Muscle of leg (tissue), 11 donors: Measurements from ENCODE around the gene EXOC1L. TPM values are rescaled to one million over a fixed set of nuclear protein-coding genes. Genes with fewer than 3 reads are reported as not detected.
A peak's percentile ranks its signal among the peaks of the same experiment; 100 is the strongest.

ENCODE experiments used
- DNase-seq: peaks from one replicate; pipeline ENCODE4 v3.0.0; 2013
- H3K27ac ChIP-seq: one replicate; pipeline ENCODE4 v1.5.1; 2013; ENCODE audit warnings: mild to moderate bottlenecking, low read length, control low read depth
- H3K27me3 ChIP-seq: one replicate; pipeline ENCODE4 v1.6.1; 2013; ENCODE audit warnings: low read length; ENCODE audit not compliant: control insufficient read depth, insufficient read depth
- H3K36me3 ChIP-seq: one replicate; pipeline ENCODE4 v1.6.1; 2013; ENCODE audit warnings: low read length; ENCODE audit not compliant: control insufficient read depth, insufficient read depth
- H3K4me1 ChIP-seq: one replicate; pipeline ENCODE4 v1.6.1; 2013; ENCODE audit warnings: low read length; ENCODE audit not compliant: control insufficient read depth, insufficient read depth
- H3K4me3 ChIP-seq: one replicate; pipeline ENCODE4 v1.5.1; 2013; ENCODE audit warnings: low read length, control low read depth
- H3K9me3 ChIP-seq: replicated peaks from 2 replicates; pipeline ENCODE4 v1.6.1; 2013; ENCODE audit warnings: low read depth, low read length; ENCODE audit not compliant: control insufficient read depth
- WGBS: methylation state at CpG from one replicate; pipeline ENCODE4 v1.1.5; 2013; ENCODE audit warnings: missing lambda C conversion rate; ENCODE audit not compliant: insufficient coverage; 5-methylcytosine and 5-hydroxymethylcytosine counted together
- polyA plus RNA-seq, 8 donors: library from polyadenylated mRNA; unstranded; fragments of 120-200 nt; gene quantifications; one replicate each; pipeline versions ENCODE4 v1.2.1 to v1.2.3, GENCODE V29; 2013; ENCODE audit warnings: inconsistent platforms in 1 of 8, low replicate concordance in 1 of 8; ENCODE audit not compliant: insufficient read length in 8 of 8, insufficient read depth in 1 of 8
- total RNA-seq: library from RNA; stranded (reverse); fragments of 120-200 nt; gene quantifications from one replicate; pipeline ENCODE4 v1.2.4, GENCODE V29; 2013

The EXOC1L gene
- total and polyA plus RNA-seq, 9 donors: not detected

GRCh38 chr4:55801498-55801897, 18.1 kb upstream of the EXOC1L start:
- Histone ChIP-seq H3K9me3 (no peaks in the 10 kb centered on the region), H3K36me3 (no peaks in the 10 kb centered on the region), H3K27me3 (no peaks in the 10 kb centered on the region), H3K4me3 (no peak overlapping the region), H3K4me1 (no peaks in the 10 kb centered on the region), H3K27ac (no peak overlapping the region)
- DNase-seq: peak; percentile 42
- WGBS: 43% methylated on average over 1 of the region's 1 CpG

GRCh38 chr4:55807556-55807955, 12.0 kb upstream of the EXOC1L start:
- H3K27me3 ChIP-seq: no peaks in the 10 kb centered on the region
- H3K4me1 ChIP-seq: no peaks in the 10 kb centered on the region
- no peak overlapping the region for H3K27ac ChIP-seq
- no peak overlapping the region for H3K4me3 ChIP-seq
- H3K36me3 ChIP-seq: no peaks in the 10 kb centered on the region
- H3K9me3 ChIP-seq: no peaks in the 10 kb centered on the region
- no peak for DNase-seq

- Histone ChIP-seq H3K9me3 (no peaks in the 10 kb centered on the region), H3K36me3 (no peaks in the 10 kb centered on the region), H3K4me3 (no peak overlapping the region), H3K4me1 (no peaks in the 10 kb centered on the region), H3K27ac (no peak overlapping the region), H3K27me3 (no peaks in the 10 kb centered on the region)
- no peak for DNase-seq
- WGBS: no CpG with 5 or more reads among the region's 2 CpGs
Observed at GRCh38 chr4:55808186-55808585, 11.4 kb upstream of the EXOC1L start.

- Histone ChIP-seq H3K9me3 (no peaks in the 10 kb centered on the region), H3K27ac (no peak overlapping the region), H3K36me3 (no peaks in the 10 kb centered on the region), H3K27me3 (no peaks in the 10 kb centered on the region), H3K4me3 (no peak overlapping the region), H3K4me1 (no peaks in the 10 kb centered on the region)
- 57% methylated on average over 2 of the region's 5 CpGs for WGBS
- DNase-seq: no peak
Observed at GRCh38 chr4:55808632-55809031, 11.0 kb upstream of the EXOC1L start.

DNA sequence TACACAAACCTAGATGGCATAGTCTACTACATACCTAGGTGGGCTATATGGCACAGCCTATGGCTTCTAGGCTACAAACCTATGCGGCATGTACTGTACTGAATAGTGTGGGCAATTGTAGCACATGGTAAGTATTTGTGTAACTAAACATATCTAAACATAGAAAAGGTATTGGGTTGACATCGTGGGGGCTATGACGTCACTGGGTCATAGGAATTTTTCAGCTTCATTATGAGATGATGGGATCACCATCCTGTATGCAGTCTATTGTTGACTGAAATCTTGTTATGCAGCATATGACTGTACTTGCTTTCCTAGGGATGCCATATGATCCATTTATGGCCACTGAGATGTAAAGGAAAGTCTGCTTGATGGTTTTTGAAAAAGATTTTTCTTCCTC, 1.9 kb upstream of the EXOC1L start:
- H3K4me3 ChIP-seq: no peak overlapping the region
- DNase-seq: no peak
- 79% methylated on average over 2 of the region's 3 CpGs for WGBS
- H3K27ac ChIP-seq: no peak overlapping the region
- H3K27me3 ChIP-seq: peaks cover 6% of the 10 kb centered on the region
- no peaks in the 10 kb centered on the region for H3K36me3 ChIP-seq
- H3K4me1 ChIP-seq: peaks cover 2% of the 10 kb centered on the region
- H3K9me3 ChIP-seq: no peaks in the 10 kb centered on the region

GRCh38 chr4:55820279-55820678, 689 bp downstream of the EXOC1L start:
- Histone ChIP-seq H3K27ac (no peak overlapping the region), H3K36me3 (no peaks in the 10 kb centered on the region), H3K9me3 (no peaks in the 10 kb centered on the region), H3K27me3 (peaks cover 6% of the 10 kb centered on the region), H3K4me3 (no peak overlapping the region), H3K4me1 (peaks cover 2% of the 10 kb centered on the region)
- whole genome bisulfite sequencing: no CpG with 5 or more reads among the region's 2 CpGs
- no peak for DNase-seq

DNA sequence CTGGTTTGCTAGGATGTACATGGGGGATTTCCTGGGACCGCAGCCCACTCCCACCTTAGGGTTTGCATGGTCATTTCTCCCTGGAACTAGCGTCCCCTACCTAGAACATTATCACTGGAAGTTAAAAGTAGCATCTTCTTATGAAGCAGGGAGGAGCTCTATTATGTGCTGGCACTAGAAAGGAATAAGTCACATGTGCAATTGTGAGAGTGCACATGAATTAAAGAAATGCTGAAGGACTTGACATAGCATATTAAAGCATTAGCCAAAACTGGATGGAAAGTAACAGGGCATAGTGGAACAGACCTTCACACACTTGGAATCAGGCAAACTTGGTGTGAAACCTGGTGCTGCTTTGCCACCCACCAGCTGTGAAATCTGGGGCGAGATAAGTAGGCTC, 2.7 kb downstream of the EXOC1L start:
- peaks cover 2% of the 10 kb centered on the region for H3K4me1 ChIP-seq
- no CpG with 5 or more reads among the region's 3 CpGs for WGBS
- H3K9me3 ChIP-seq: no peaks in the 10 kb centered on the region
- H3K27me3 ChIP-seq: peaks cover 6% of the 10 kb centered on the region
- no peaks in the 10 kb centered on the region for H3K36me3 ChIP-seq
- H3K4me3 ChIP-seq: no peak overlapping the region
- DNase-seq: no peak
- H3K27ac ChIP-seq: no peak overlapping the region

GRCh38 chr4:55824865-55825264, 5.3 kb downstream of the EXOC1L start:
- Histone ChIP-seq H3K4me3 (no peak overlapping the region), H3K9me3 (no peaks in the 10 kb centered on the region), H3K4me1 (no peaks in the 10 kb centered on the region), H3K27ac (no peak overlapping the region), H3K27me3 (no peaks in the 10 kb centered on the region), H3K36me3 (no peaks in the 10 kb centered on the region)
- no CpG with 5 or more reads among the region's 2 CpGs for WGBS
- no peak for DNase-seq

GRCh38 chr4:55826986-55827385, 7.4 kb downstream of the EXOC1L start:
- DNase-seq: no peak
- Histone ChIP-seq H3K9me3 (no peaks in the 10 kb centered on the region), H3K4me1 (no peaks in the 10 kb centered on the region), H3K4me3 (no peak overlapping the region), H3K27ac (no peak overlapping the region), H3K27me3 (no peaks in the 10 kb centered on the region), H3K36me3 (no peaks in the 10 kb centered on the region)

DNA sequence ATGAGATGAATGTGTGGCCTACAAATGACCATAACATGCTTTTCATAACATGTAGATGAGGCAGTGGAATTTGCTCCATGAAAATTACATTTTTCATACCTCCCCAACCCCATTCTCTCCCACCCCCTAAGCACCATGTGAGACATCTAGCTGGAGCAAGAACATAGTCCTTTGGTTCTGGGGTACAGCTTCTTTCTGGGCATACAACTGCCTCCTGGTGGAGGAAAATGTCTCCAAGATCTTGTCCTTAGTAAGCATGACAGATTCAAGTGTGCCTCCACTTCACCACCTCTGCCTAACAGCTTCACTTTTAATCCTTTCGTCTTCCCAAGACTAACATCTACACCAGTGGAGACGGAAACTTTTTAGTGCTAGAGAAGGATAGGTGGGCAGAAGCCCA, 8.0 kb downstream of the EXOC1L start:
- no peak overlapping the region for H3K4me3 ChIP-seq
- no peaks in the 10 kb centered on the region for H3K27me3 ChIP-seq
- no CpG with 5 or more reads among the region's 2 CpGs for WGBS
- H3K9me3 ChIP-seq: no peaks in the 10 kb centered on the region
- no peaks in the 10 kb centered on the region for H3K4me1 ChIP-seq
- DNase-seq: no peak
- H3K27ac ChIP-seq: no peak overlapping the region
- no peaks in the 10 kb centered on the region for H3K36me3 ChIP-seq

DNA sequence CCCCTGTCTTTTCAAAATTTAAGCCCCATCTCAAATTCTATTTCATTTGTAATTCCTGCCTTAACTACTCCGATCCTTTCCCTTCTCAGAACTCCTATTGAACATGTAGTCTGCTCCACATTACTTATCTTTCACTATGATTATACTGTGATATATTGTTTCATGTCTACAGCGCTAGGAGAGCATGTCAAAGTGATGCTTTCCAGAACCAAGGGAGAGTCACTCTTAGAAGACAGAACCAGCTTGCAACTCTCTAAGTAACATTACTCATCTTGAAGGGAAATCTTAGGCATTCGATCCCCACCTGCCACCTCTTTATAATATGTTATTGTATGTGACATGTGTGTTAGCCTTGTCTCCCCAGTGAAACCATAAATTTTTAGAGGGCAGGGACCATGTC, 10.5 kb downstream of the EXOC1L start:
- WGBS: no CpG with 5 or more reads among the region's 3 CpGs
- H3K27ac ChIP-seq: no peak overlapping the region
- H3K4me3 ChIP-seq: no peak overlapping the region
- DNase-seq: no peak
- H3K9me3 ChIP-seq: no peaks in the 10 kb centered on the region
- H3K36me3 ChIP-seq: no peaks in the 10 kb centered on the region
- H3K27me3 ChIP-seq: no peaks in the 10 kb centered on the region
- no peaks in the 10 kb centered on the region for H3K4me1 ChIP-seq
